ENCODE results near the gene KATNA1.
A peak's percentile ranks its signal among the peaks of the same experiment; 100 is the strongest.
"Not testable (repeated sequence)": the region's sequence is repeated elsewhere in the genome, so short reads cannot be mapped to it uniquely, and the experiment has no call there.

The KATNA1 gene

GRCh38 chr6:149648148-149649145 lies at the start of gene KATNA1:
KATNA1 (minus strand) TSS chr6:149648714; CDS start chr6:149638547, 10,167 bp downstream.
- DNase-seq = peak; percentile 94

- no peak for DNase-seq
Observed at GRCh38 chr6:149698175-149698574, 49.7 kb upstream of the KATNA1 start.

- DNase-seq = no peak
Observed at GRCh38 chr6:149696901-149697300, 48.4 kb upstream of the KATNA1 start.

GRCh38 chr6:149694921-149695320 lies 46.4 kb upstream of the KATNA1 start:
- DNase-seq = peak; percentile 21

- no peak for DNase-seq
Observed at GRCh38 chr6:149691201-149691600, 42.7 kb upstream of the KATNA1 start.

GRCh38 chr6:149686230-149686629 lies 37.7 kb upstream of the KATNA1 start:
- no peak for DNase-seq

GRCh38 chr6:149683256-149683859 lies 34.8 kb upstream of the KATNA1 start:
- no peak for DNase-seq

GRCh38 chr6:149681845-149682244 lies 33.3 kb upstream of the KATNA1 start:
- DNase-seq = not testable (repeated sequence)

GRCh38 chr6:149681209-149681608 lies 32.7 kb upstream of the KATNA1 start:
- no peak for DNase-seq

- DNase-seq = no peak
Observed at GRCh38 chr6:149680503-149680902, 32.0 kb upstream of the KATNA1 start.

- DNase-seq = not testable (repeated sequence)
Observed at GRCh38 chr6:149672265-149672664, 23.8 kb upstream of the KATNA1 start.

GRCh38 chr6:149660028-149660427 lies 11.5 kb upstream of the KATNA1 start:
- no peak for DNase-seq

GRCh38 chr6:149657441-149657840 lies 8.9 kb upstream of the KATNA1 start:
- no peak for DNase-seq

GRCh38 chr6:149651056-149651455 lies 2.5 kb upstream of the KATNA1 start:
- no peak for DNase-seq

GRCh38 chr6:149646599-149646998 lies 1.9 kb downstream of the KATNA1 start:
- no peak for DNase-seq

- DNase-seq = no peak
Observed at GRCh38 chr6:149642829-149643580, 5.5 kb downstream of the KATNA1 start.

GRCh38 chr6:149636124-149636523 lies 12.4 kb downstream of the KATNA1 start:
- no peak for DNase-seq

GRCh38 chr6:149634315-149634714 lies 14.2 kb downstream of the KATNA1 start:
- no peak for DNase-seq

GRCh38 chr6:149628875-149629510 lies 19.5 kb downstream of the KATNA1 start:
- DNase-seq = no peak

GRCh38 chr6:149627672-149628071 lies 20.8 kb downstream of the KATNA1 start:
- no peak for DNase-seq

- no peak for DNase-seq
Observed at GRCh38 chr6:149615805-149616204, 32.7 kb downstream of the KATNA1 start.

- no peak for DNase-seq
Observed at GRCh38 chr6:149614337-149614736, 34.2 kb downstream of the KATNA1 start.

All from NCI-H774 (cell line).